Lower lobe of right lung (tissue), 2 donors: ENCODE data around the gene PRDM16. TPM values are rescaled to one million over a fixed set of nuclear protein-coding genes. Genes with fewer than 3 reads are reported as not detected.
A peak's percentile ranks its signal among the peaks of the same experiment; 100 is the strongest.

Experiments used
- ATAC-seq, 2 donors: fragments of 200-7000 bp; cut with Tn5 transposase; one replicate each; pipeline ENCODE4 v1.9.1; 2020 to 2022; ENCODE audit warnings: mild to moderate bottlenecking in 2 of 2, moderate library complexity in 2 of 2
- DNase-seq: peaks from one replicate; pipeline ENCODE4 v3.0.0-alpha.2; 2020
- H3K27ac ChIP-seq: fragments of 200-600 bp; one replicate; pipeline ENCODE4 v1.8.0; 2022
- H3K27me3 ChIP-seq: fragments of 200-600 bp; one replicate; pipeline ENCODE4 v1.8.0; 2022; ENCODE audit warnings: low read depth
- H3K36me3 ChIP-seq: fragments of 200-600 bp; one replicate; pipeline ENCODE4 v1.8.0; 2022; ENCODE audit warnings: mild to moderate bottlenecking
- H3K4me1 ChIP-seq: fragments of 200-600 bp; one replicate; pipeline ENCODE4 v1.8.0; 2022
- H3K4me3 ChIP-seq: fragments of 200-600 bp; one replicate; pipeline ENCODE4 v1.8.0; 2022; ENCODE audit warnings: mild to moderate bottlenecking
- H3K9me3 ChIP-seq: fragments of 200-600 bp; one replicate; pipeline ENCODE4 v1.8.0; 2022
- intact Hi-C: fragments of 100-400 bp; cut with DNase I; formaldehyde crosslinking; loops from one replicate; pipeline ENCODE4 v1.11.0; 2022
- total RNA-seq: library from RNA; stranded (reverse); fragmentation: NEBNext Ultra II Directional; extraction: Animal tissue kit (Norgen Biotek cat#: 25700); gene quantifications from one replicate; pipeline ENCODE4 v1.2.1, GENCODE V29; 2021
- TF ChIP-seq, protein P1 (sequence below): fragments of 200-600 bp; IDR thresholded peaks from one replicate; pipeline ENCODE4 v1.8.0; 2022; ENCODE audit warnings: antibody characterized with exemption, mild to moderate bottlenecking
- donor health status: DM: no; HTN: yes; CAD: no; lungs with severe emphysema.

The PRDM16 gene
- total RNA-seq, 1 donor from 2014 or later = 19.2 TPM

DNA sequence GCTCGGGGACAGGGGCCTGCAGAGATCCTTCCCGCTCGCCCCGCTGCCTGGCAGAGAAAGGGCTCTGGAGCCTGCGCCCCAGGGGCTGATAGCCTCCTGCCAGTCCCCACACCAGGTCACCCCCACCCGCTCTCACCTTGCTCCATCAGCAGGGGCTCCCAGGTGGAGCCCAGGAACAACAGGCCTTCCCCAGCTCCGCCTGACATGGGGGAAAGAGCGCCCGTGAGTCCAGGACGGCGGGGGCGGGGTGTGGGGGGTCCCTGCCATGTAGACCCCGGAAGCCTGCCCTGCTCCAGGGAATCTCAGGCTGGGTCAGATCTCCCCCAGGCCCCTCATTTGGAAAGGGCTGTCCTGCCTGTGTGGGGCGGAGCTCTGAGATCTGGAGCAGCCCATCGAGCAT is 166.5 kb downstream of the PRDM16 start:
- no peak for DNase-seq
- no peak overlapping the region for H3K27ac ChIP-seq
- TF ChIP-seq, protein P1, sequence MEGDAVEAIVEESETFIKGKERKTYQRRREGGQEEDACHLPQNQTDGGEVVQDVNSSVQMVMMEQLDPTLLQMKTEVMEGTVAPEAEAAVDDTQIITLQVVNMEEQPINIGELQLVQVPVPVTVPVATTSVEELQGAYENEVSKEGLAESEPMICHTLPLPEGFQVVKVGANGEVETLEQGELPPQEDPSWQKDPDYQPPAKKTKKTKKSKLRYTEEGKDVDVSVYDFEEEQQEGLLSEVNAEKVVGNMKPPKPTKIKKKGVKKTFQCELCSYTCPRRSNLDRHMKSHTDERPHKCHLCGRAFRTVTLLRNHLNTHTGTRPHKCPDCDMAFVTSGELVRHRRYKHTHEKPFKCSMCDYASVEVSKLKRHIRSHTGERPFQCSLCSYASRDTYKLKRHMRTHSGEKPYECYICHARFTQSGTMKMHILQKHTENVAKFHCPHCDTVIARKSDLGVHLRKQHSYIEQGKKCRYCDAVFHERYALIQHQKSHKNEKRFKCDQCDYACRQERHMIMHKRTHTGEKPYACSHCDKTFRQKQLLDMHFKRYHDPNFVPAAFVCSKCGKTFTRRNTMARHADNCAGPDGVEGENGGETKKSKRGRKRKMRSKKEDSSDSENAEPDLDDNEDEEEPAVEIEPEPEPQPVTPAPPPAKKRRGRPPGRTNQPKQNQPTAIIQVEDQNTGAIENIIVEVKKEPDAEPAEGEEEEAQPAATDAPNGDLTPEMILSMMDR = no peak
- H3K4me3 ChIP-seq = no peak overlapping the region
- ATAC-seq = no peak
- no peaks in the 10 kb centered on the region for H3K36me3 ChIP-seq
- H3K27me3 ChIP-seq = no peaks in the 10 kb centered on the region
- intact Hi-C loops = no loop called here
- no peaks in the 10 kb centered on the region for H3K9me3 ChIP-seq
- peaks cover 17% of the 10 kb centered on the region for H3K4me1 ChIP-seq

DNA sequence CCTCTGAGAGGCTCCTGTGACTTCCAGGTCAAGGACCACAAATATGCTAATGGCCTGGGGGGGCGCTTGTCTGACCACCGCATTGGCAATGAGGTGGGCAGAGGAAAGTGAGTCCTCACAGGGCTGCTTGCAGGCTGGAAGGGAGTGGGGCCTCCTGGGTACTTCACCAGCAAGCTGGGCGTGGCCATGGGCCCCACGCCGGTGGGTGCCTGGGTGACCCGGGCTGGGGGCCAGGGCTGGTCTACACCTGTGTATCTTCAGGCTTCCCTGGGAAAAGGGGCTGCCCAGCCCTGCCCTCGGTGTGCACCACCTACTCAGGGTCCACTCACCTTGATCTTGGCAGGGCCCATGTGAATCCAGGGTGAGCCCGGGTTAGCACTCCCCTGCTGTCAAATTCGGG is 167.4 kb downstream of the PRDM16 start:
- ATAC-seq (no peak), DNase-seq (no peak)
- Histone ChIP-seq H3K27ac (no peak overlapping the region), H3K4me1 (peaks cover 25% of the 10 kb centered on the region), H3K9me3 (no peaks in the 10 kb centered on the region), H3K27me3 (no peaks in the 10 kb centered on the region), H3K4me3 (no peak overlapping the region), H3K36me3 (no peaks in the 10 kb centered on the region)
- intact Hi-C loops = no loop called here
- TF ChIP-seq, protein P1 = no peak

DNA sequence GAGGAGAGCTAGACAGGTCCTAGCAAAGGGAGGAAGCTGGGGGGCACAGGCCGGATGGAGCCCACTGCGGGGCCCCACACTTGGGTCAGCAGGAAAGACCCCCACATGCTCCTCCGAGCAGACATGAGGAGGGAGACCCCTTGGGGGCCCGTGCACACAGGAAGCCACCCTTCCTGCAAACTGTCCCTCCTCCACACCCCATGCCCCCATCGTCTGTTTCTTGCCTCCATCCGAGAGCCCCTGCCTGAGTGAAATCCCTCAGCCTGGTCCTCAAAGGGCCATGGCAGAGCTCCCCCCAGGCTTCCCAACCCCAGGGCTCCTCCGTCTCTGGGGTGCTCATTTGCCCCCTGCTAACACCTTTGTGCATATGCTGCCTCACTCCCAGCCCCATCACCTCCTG is 168.0 kb downstream of the PRDM16 start:
- TF ChIP-seq, protein P1 = no peak
- Histone ChIP-seq H3K27me3 (no peaks in the 10 kb centered on the region), H3K36me3 (no peaks in the 10 kb centered on the region), H3K4me3 (no peak overlapping the region), H3K27ac (no peak overlapping the region), H3K4me1 (peaks cover 30% of the 10 kb centered on the region), H3K9me3 (no peaks in the 10 kb centered on the region)
- intact Hi-C loops = no loop called here
- DNase-seq (no peak), ATAC-seq (no peak)

DNA sequence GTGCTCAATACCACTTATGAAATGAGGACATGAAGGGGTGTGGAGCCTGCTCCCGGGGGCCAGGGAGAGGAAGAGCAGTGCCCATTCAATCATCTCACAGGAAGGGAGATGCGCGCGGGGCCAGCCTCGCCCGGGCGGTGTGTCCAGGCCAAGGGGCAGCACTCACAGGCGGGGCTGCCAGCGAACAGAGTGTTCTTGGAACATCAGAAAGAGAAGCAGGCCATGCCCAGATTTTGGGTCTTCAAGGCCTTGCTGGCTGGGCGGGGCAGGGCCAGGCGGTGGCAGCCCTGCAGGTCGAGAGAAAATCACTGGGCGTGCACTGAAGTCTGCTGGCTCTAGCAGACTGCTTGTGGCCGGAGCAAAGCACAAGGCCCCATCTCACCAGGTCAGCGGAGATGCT is 168.6 kb downstream of the PRDM16 start:
- peak in 1 of 2 donors; percentile 6 for ATAC-seq
- TF ChIP-seq, protein P1 = no peak
- H3K4me1 ChIP-seq = peaks cover 30% of the 10 kb centered on the region
- H3K27me3 ChIP-seq = no peaks in the 10 kb centered on the region
- no peaks in the 10 kb centered on the region for H3K9me3 ChIP-seq
- no peak for DNase-seq
- peak overlapping the region; percentile 31 for H3K27ac ChIP-seq
- intact Hi-C loops = no loop called here
- no peak overlapping the region for H3K4me3 ChIP-seq
- no peaks in the 10 kb centered on the region for H3K36me3 ChIP-seq

DNA sequence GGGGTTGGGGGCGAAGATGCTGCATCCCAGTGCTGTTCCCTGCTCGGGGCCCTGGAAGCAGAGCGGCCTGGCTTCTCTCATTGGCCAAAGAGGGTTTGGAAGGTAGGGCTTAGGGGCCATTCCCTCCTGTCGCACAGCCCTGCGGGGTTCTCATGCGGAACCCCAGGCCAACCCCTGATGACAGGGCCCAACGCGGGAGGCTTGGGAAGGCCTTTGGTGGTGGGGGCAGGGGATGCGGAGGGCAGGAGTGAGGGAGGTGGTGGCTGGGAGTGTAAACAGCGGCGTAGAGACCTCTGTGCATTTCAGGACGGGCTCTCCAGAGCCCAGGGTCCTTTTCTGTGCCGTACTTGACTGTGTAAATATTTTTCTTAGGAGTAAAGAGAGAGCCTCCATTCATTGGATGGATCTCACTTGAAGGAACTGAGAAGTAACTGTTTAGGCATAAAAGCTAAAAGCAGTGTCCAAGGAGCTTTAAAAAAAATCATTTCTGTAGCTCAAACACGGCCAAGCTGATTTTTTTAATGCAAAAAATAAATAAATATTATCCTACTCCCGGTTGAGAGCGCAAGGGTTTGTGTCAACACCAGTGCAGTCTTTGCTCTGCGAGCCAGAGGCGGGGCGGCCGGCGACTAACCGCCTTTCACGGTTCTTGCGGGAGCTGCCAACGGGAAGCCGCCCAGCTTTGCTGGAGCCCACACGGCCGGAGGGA is 169.1 kb downstream of the PRDM16 start:
- Histone ChIP-seq H3K4me1 (peaks cover 30% of the 10 kb centered on the region), H3K9me3 (no peaks in the 10 kb centered on the region), H3K27ac (peak overlapping the region; percentile 31), H3K36me3 (no peaks in the 10 kb centered on the region), H3K4me3 (no peak overlapping the region), H3K27me3 (no peaks in the 10 kb centered on the region)
- intact Hi-C loops = no loop called here
- DNase-seq = peak; percentile 72
- ATAC-seq = peak; percentile 70 to 77
- TF ChIP-seq, protein P1 = no peak
